ENCODE results near the gene IFT20.
A peak's percentile ranks its signal among the peaks of the same experiment; 100 is the strongest.
"Not testable (repeated sequence)": the region's sequence is repeated elsewhere in the genome, so short reads cannot be mapped to it uniquely, and the experiment has no call there.

Gene IFT20

GRCh38 chr17:28342313-28342712 lies 7.0 kb upstream of the IFT20 start:
- TF ChIP-seq CTCF (IDR thresholded peaks at IDR 0.05; ENCODE audit: low read depth, low read length, missing control alignments): no peak
- H3K4me3 ChIP-seq (ENCODE audit: low read depth, low read length): no peak overlapping the region
- no peak for DNase-seq (ENCODE audit: low read depth)

- no peak for TF ChIP-seq CTCF (IDR thresholded peaks at IDR 0.05; ENCODE audit: low read depth, low read length, missing control alignments)
- DNase-seq (ENCODE audit: low read depth): no peak
- no peak overlapping the region for H3K4me3 ChIP-seq (ENCODE audit: low read depth, low read length)
These were observed 6.2 kb upstream of the IFT20 start for GRCh38 chr17:28341516-28341915.

GRCh38 chr17:28340374-28340773 lies 5.1 kb upstream of the IFT20 start:
- no peak overlapping the region for H3K4me3 ChIP-seq (ENCODE audit: low read depth, low read length)
- no peak for DNase-seq (ENCODE audit: low read depth)
- TF ChIP-seq CTCF (IDR thresholded peaks at IDR 0.05; ENCODE audit: low read depth, low read length, missing control alignments): no peak

GRCh38 chr17:28339431-28339830 lies 4.2 kb upstream of the IFT20 start:
- H3K4me3 ChIP-seq (ENCODE audit: low read depth, low read length): no peak overlapping the region
- DNase-seq (ENCODE audit: low read depth): no peak
- TF ChIP-seq CTCF (IDR thresholded peaks at IDR 0.05; ENCODE audit: low read depth, low read length, missing control alignments): no peak

GRCh38 chr17:28338769-28339212 lies 3.5 kb upstream of the IFT20 start:
- DNase-seq (ENCODE audit: low read depth); H3K4me3 ChIP-seq (ENCODE audit: low read depth, low read length): not testable (repeated sequence)

GRCh38 chr17:28338056-28338768 lies 2.9 kb upstream of the IFT20 start:
- TF ChIP-seq CTCF (IDR thresholded peaks at IDR 0.05; ENCODE audit: low read depth, low read length, missing control alignments): no peak
- H3K4me3 ChIP-seq (ENCODE audit: low read depth, low read length): no peak overlapping the region
- no peak for DNase-seq (ENCODE audit: low read depth)

GRCh38 chr17:28335959-28336871 lies 943 bp upstream of the IFT20 start:
- no peak for DNase-seq (ENCODE audit: low read depth)
- no peak for TF ChIP-seq CTCF (IDR thresholded peaks at IDR 0.05; ENCODE audit: low read depth, low read length, missing control alignments)
- H3K4me3 ChIP-seq (ENCODE audit: low read depth, low read length): peak overlapping the region; percentile 77

Measured in GM12864 (cell line).